ENCODE data around the gene STRC.
"Not testable (repeated sequence)": the region's sequence is repeated elsewhere in the genome, so short reads cannot be mapped to it uniquely, and the experiment has no call there.

- TF ChIP-seq POLR2AphosphoS5 (IDR thresholded peaks at IDR 0.05; ENCODE audit: insufficient read depth, low read depth, low read length); EZH2 (IDR thresholded peaks at IDR 0.05; ENCODE audit: borderline replicate concordance, low read depth, low read length, severe bottlenecking); CTCF (IDR thresholded peaks at IDR 0.05; ENCODE audit: extremely low read depth in 1 of 2, insufficient read depth in 1 of 2, low read depth in 1 of 2, low read length in 2 of 2); FOS (IDR thresholded peaks at IDR 0.05; ENCODE audit: borderline replicate concordance, insufficient read depth, low read length); MYC (IDR thresholded peaks at IDR 0.05; ENCODE audit: low read depth, low read length): not testable (repeated sequence)
Observed at GRCh38 chr15:43599131-43599530, 19.5 kb downstream of the STRC start.

Data from endothelial cell of umbilical vein (primary cell).